IPS-18a (cell line): Measurements from ENCODE around the gene SYPL1.

Source experiments
- H3K27ac ChIP-seq: one replicate; pipeline ENCODE4 v1.5.1; 2013; ENCODE audit warnings: low read length
- H3K27me3 ChIP-seq: one replicate; pipeline ENCODE4 v1.6.1; 2013; ENCODE audit warnings: mild to moderate bottlenecking, low read length; ENCODE audit not compliant: control insufficient read depth, insufficient read depth
- H3K36me3 ChIP-seq: one replicate; pipeline ENCODE4 v1.6.1; 2013; ENCODE audit warnings: low read depth, low read length; ENCODE audit not compliant: control insufficient read depth
- H3K4me1 ChIP-seq: one replicate; pipeline ENCODE4 v1.6.1; 2013; ENCODE audit warnings: low read depth, low read length; ENCODE audit not compliant: control insufficient read depth
- H3K4me3 ChIP-seq: one replicate; pipeline ENCODE4 v1.5.1; 2013; ENCODE audit warnings: low read length
- H3K9ac ChIP-seq: one replicate; pipeline ENCODE4 v1.6.1; 2013; ENCODE audit warnings: mild to moderate bottlenecking, low read length, moderate library complexity
- H3K9me3 ChIP-seq: one replicate; pipeline ENCODE4 v1.6.1; 2013; ENCODE audit warnings: low read depth, low read length; ENCODE audit not compliant: control insufficient read depth

Gene SYPL1

GRCh38 chr7:106112118-106112971, at the start of gene SYPL1:
TSS of gene SYPL1 (minus strand) at chr7:106112312. CDS start at chr7:106112208, 104 bp downstream.
- Histone ChIP-seq H3K9ac (peak within 1 kb of the TSS; percentile 71), H3K4me3 (peak within 1 kb of the TSS; percentile 78), H3K4me1 (peaks cover 25% of the 10 kb centered on the region), H3K36me3 (no peaks in the 10 kb centered on the region), H3K9me3 (no peaks in the 10 kb centered on the region), H3K27me3 (peaks cover 13% of the 10 kb centered on the region), H3K27ac (no peak within 1 kb of the TSS)

GRCh38 chr7:106155027-106155426, 42.9 kb upstream of the SYPL1 start:
- no peak overlapping the region for H3K27ac ChIP-seq
- no peak overlapping the region for H3K4me3 ChIP-seq
- H3K27me3 ChIP-seq, result no peaks in the 10 kb centered on the region
- no peak overlapping the region for H3K9ac ChIP-seq
- peaks cover 4% of the 10 kb centered on the region for H3K4me1 ChIP-seq
- no peaks in the 10 kb centered on the region for H3K9me3 ChIP-seq
- no peaks in the 10 kb centered on the region for H3K36me3 ChIP-seq

- Histone ChIP-seq H3K27ac (no peak overlapping the region), H3K4me1 (peaks cover 4% of the 10 kb centered on the region), H3K9me3 (no peaks in the 10 kb centered on the region), H3K4me3 (no peak overlapping the region), H3K27me3 (no peaks in the 10 kb centered on the region), H3K36me3 (no peaks in the 10 kb centered on the region), H3K9ac (no peak overlapping the region)
Observed at GRCh38 chr7:106153891-106154449, 41.9 kb upstream of the SYPL1 start.

GRCh38 chr7:106152313-106152665, 40.2 kb upstream of the SYPL1 start:
- Histone ChIP-seq H3K36me3 (no peaks in the 10 kb centered on the region), H3K9me3 (no peaks in the 10 kb centered on the region), H3K27me3 (no peaks in the 10 kb centered on the region), H3K9ac (no peak overlapping the region), H3K27ac (no peak overlapping the region), H3K4me1 (peaks cover 4% of the 10 kb centered on the region), H3K4me3 (no peak overlapping the region)

GRCh38 chr7:106151459-106152312, 39.6 kb upstream of the SYPL1 start:
- Histone ChIP-seq H3K36me3 (no peaks in the 10 kb centered on the region), H3K9ac (no peak overlapping the region), H3K9me3 (no peaks in the 10 kb centered on the region), H3K27ac (no peak overlapping the region), H3K27me3 (no peaks in the 10 kb centered on the region), H3K4me1 (peaks cover 4% of the 10 kb centered on the region), H3K4me3 (no peak overlapping the region)

- Histone ChIP-seq H3K27ac (no peak overlapping the region), H3K36me3 (no peaks in the 10 kb centered on the region), H3K9me3 (no peaks in the 10 kb centered on the region), H3K27me3 (no peaks in the 10 kb centered on the region), H3K4me3 (no peak overlapping the region), H3K4me1 (no peaks in the 10 kb centered on the region), H3K9ac (no peak overlapping the region)
Observed at GRCh38 chr7:106143711-106144337, 31.7 kb upstream of the SYPL1 start.

- Histone ChIP-seq H3K9ac (no peak overlapping the region), H3K27me3 (no peaks in the 10 kb centered on the region), H3K4me1 (no peaks in the 10 kb centered on the region), H3K9me3 (no peaks in the 10 kb centered on the region), H3K4me3 (no peak overlapping the region), H3K36me3 (no peaks in the 10 kb centered on the region), H3K27ac (no peak overlapping the region)
Observed at GRCh38 chr7:106142136-106142535, 30.0 kb upstream of the SYPL1 start.

GRCh38 chr7:106140406-106141173, 28.5 kb upstream of the SYPL1 start:
- H3K9me3 ChIP-seq, result no peaks in the 10 kb centered on the region
- H3K27ac ChIP-seq, result no peak overlapping the region
- H3K27me3 ChIP-seq, result no peaks in the 10 kb centered on the region
- H3K4me3 ChIP-seq, result no peak overlapping the region
- H3K36me3 ChIP-seq, result no peaks in the 10 kb centered on the region
- H3K9ac ChIP-seq, result no peak overlapping the region
- no peaks in the 10 kb centered on the region for H3K4me1 ChIP-seq

- Histone ChIP-seq H3K9me3 (no peaks in the 10 kb centered on the region), H3K27me3 (no peaks in the 10 kb centered on the region), H3K4me3 (no peak overlapping the region), H3K4me1 (no peaks in the 10 kb centered on the region), H3K9ac (no peak overlapping the region), H3K36me3 (no peaks in the 10 kb centered on the region), H3K27ac (no peak overlapping the region)
Observed at GRCh38 chr7:106139265-106140251, 27.4 kb upstream of the SYPL1 start.

- Histone ChIP-seq H3K4me1 (no peaks in the 10 kb centered on the region), H3K4me3 (no peak overlapping the region), H3K36me3 (no peaks in the 10 kb centered on the region), H3K27ac (no peak overlapping the region), H3K9ac (no peak overlapping the region), H3K9me3 (no peaks in the 10 kb centered on the region), H3K27me3 (no peaks in the 10 kb centered on the region)
Observed at GRCh38 chr7:106138776-106139175, 26.7 kb upstream of the SYPL1 start.
